GM23248 (cell line): ENCODE measurements around the gene AGPAT3. TPM values are rescaled to one million over a fixed set of nuclear protein-coding genes. Genes with fewer than 3 reads are reported as not detected.

Experiments used
- DNase-seq: peaks from one replicate; pipeline ENCODE4 v3.0.0-alpha.2; 2015
- H2AFZ ChIP-seq: fragments of 200-600 bp; sonication (generic); 2 replicates; pipeline ENCODE4 v1.6.1; 2016; ENCODE audit warnings: antibody characterized with exemption
- H3F3A ChIP-seq: fragments of 200-600 bp; sonication (generic); 2 replicates; pipeline ENCODE4 v1.6.1; 2016; ENCODE audit warnings: mild to moderate bottlenecking, antibody characterized with exemption, mixed run types; ENCODE audit not compliant: insufficient read depth
- H3K27ac ChIP-seq: fragments of 200-600 bp; sonication (generic); 2 replicates; pipeline ENCODE4 v1.5.1; 2016; ENCODE audit warnings: mild to moderate bottlenecking
- H3K27me3 ChIP-seq: fragments of 200-600 bp; sonication (generic); replicated peaks from 2 replicates; pipeline ENCODE4 v1.6.1; 2016; ENCODE audit warnings: mild to moderate bottlenecking; ENCODE audit not compliant: insufficient read depth
- H3K36me3 ChIP-seq: fragments of 200-600 bp; sonication (generic); 2 replicates; pipeline ENCODE4 v1.6.1; 2016; ENCODE audit warnings: low read depth, mild to moderate bottlenecking
- H3K4me1 ChIP-seq: fragments of 200-600 bp; sonication (generic); 2 replicates; pipeline ENCODE4 v1.6.1; 2016; ENCODE audit warnings: mild to moderate bottlenecking; ENCODE audit not compliant: insufficient read depth
- H3K4me2 ChIP-seq: fragments of 200-600 bp; sonication (generic); one replicate; pipeline ENCODE4 v1.6.1; 2016; ENCODE audit warnings: mild to moderate bottlenecking; ENCODE audit not compliant: unreplicated experiment
- H3K4me3 ChIP-seq: fragments of 200-600 bp; sonication (generic); 2 replicates; pipeline ENCODE4 v1.5.1; 2016; ENCODE audit warnings: mild to moderate bottlenecking
- H3K79me2 ChIP-seq: fragments of 200-600 bp; sonication (generic); 2 replicates; pipeline ENCODE4 v1.6.1; 2016; ENCODE audit warnings: mild to moderate bottlenecking; ENCODE audit not compliant: insufficient read depth
- H3K9ac ChIP-seq: fragments of 200-600 bp; sonication (generic); 2 replicates; pipeline ENCODE4 v1.6.1; 2016; ENCODE audit warnings: mild to moderate bottlenecking
- H3K9me2 ChIP-seq: fragments of 200-600 bp; sonication (generic); 2 replicates; pipeline ENCODE4 v1.6.1; 2016; ENCODE audit warnings: mixed run types, mild to moderate bottlenecking, moderate library complexity; ENCODE audit not compliant: insufficient read depth
- H3K9me3 ChIP-seq: fragments of 200-600 bp; sonication (generic); one replicate; pipeline ENCODE4 v1.6.1; 2017; ENCODE audit warnings: low read depth
- H4K20me1 ChIP-seq: fragments of 200-600 bp; sonication (generic); 2 replicates; pipeline ENCODE4 v1.6.0; 2016; ENCODE audit not compliant: insufficient read depth
- EZH2 ChIP-seq: fragments of 200-600 bp; sonication (generic); IDR thresholded peaks from 2 replicates; pipeline ENCODE4 v1.6.1; 2018; ENCODE audit warnings: antibody characterized with exemption, mild to moderate bottlenecking; ENCODE audit not compliant: insufficient read depth, poor library complexity, severe bottlenecking
- EZH2phosphoT487 ChIP-seq: fragments of 200-600 bp; sonication (generic); IDR thresholded peaks from 2 replicates; pipeline ENCODE4 v1.6.1; 2018; ENCODE audit warnings: antibody characterized with exemption, moderate library complexity, mild to moderate bottlenecking, low read depth; ENCODE audit not compliant: insufficient read depth
- WGBS, 2 experiments: methylation state at CpG; one replicate each; pipeline ENCODE4 v1.1.6; 2015 to 2017; ENCODE audit warnings: low lambda C conversion rate in 2 of 2, low coverage in 1 of 2; ENCODE audit errors: missing lambda C conversion rate in 2 of 2; 5-methylcytosine and 5-hydroxymethylcytosine counted together
- in situ Hi-C: fragments of 300-500 bp; cut with MboI; formaldehyde crosslinking; loops from 2 replicates; pipeline ENCODE4 v1.15.0; 2020
- polyA plus RNA-seq: library from polyadenylated mRNA; unstranded; fragments of >200 nt; fragmentation: Nextera tagmentation; extraction: Ambion mirVana; gene quantifications from 2 replicates; pipeline ENCODE4 v1.2.1, GENCODE V29; 2016
- total RNA-seq: library from RNA; depleted of rRNA; stranded (reverse); fragments of >200 nt; shearing (Covaris generic); gene quantifications from 2 replicates; pipeline ENCODE4 v1.2.3, GENCODE V29; 2014

The AGPAT3 gene
- total and polyA plus RNA-seq, 2 experiments from 2014 or later, result 12.3 to 29.3 TPM

DNA sequence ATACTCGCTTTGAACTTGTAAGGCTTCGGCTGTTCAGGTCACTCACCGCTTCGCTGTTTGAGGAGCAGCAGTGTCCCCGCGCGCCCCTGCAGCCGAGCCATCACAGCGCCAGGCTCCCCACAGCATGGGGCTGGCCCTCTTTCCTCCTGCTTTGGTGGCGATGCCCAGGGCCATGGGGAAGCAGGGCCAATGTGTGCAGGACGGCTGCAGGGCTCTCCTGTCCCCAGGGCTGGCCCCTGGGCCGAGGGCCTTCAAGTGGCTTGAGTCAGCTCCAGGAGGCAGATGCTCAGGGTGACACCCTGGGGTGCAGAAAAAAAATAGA is 108.6 kb downstream of the AGPAT3 start:
- Histone ChIP-seq H3K36me3 (peaks cover 6% of the 10 kb centered on the region; the same call in 1 of the 2 replicates), H2AFZ (no peak overlapping the region), H3K27me3 (no peaks in the 10 kb centered on the region), H3K4me1 (peaks cover 6% of the 10 kb centered on the region), H3K9me3 (no peaks in the 10 kb centered on the region), H3F3A (peaks cover 7% of the 10 kb centered on the region; the same call in 1 of the 2 replicates), H3K79me2 (no peaks in the 10 kb centered on the region), H3K9ac (no peak overlapping the region), H3K27ac (no peak overlapping the region), H3K9me2 (no peaks in the 10 kb centered on the region), H3K4me2 (no peak overlapping the region), H3K4me3 (no peak overlapping the region), H4K20me1 (no peaks in the 10 kb centered on the region)
- no peak for TF ChIP-seq EZH2
- no peak for TF ChIP-seq EZH2phosphoT487
- 90% methylated on average over 12 of the region's 12 CpGs for WGBS, 2 experiments
- in situ Hi-C loops, result no loop called here
- DNase-seq, result no peak

DNA sequence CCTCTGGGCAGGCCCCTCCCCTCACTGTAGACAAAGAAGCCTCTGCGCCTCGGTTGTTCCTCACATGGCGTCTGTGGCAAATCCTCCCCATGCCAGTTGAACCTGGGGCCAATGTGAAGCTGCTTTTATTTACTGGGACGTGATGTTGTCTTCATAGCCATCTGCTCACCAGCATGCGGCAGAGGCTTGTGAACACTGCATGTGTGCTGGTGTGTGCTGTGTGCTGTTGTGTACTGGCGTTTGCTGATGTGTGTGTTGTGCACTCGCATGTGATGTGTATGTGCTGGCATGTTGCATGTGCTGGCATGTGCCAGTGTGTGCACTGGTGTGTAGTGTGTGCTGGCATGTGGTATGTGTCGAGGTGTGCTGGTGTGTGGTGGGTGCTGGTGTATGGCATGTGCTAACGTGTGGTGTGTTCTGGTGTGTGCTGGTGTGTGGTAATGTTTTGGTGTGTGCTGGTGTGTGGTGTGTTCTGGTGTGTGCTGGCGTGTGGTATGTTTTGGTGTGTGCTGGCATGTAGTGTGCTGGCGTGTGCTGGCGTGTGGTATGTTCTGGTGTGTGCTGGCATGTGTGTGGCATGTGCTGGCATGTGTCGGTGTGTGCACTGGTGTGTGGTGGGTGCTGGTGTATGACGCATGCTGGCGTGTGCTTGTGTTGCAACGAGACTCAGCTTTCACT is 109.9 kb downstream of the AGPAT3 start:
- no peaks in the 10 kb centered on the region for H3K79me2 ChIP-seq
- H3K4me3 ChIP-seq, result no peak overlapping the region
- no peak overlapping the region for H3K27ac ChIP-seq
- H3K36me3 ChIP-seq, result peaks cover 6% of the 10 kb centered on the region; the same call in 1 of the 2 replicates
- no peak for DNase-seq
- in situ Hi-C loops, result no loop called here
- no peaks in the 10 kb centered on the region for H4K20me1 ChIP-seq
- no peaks in the 10 kb centered on the region for H3K9me2 ChIP-seq
- H3F3A ChIP-seq, result peaks cover 7% of the 10 kb centered on the region; the same call in 1 of the 2 replicates
- no peaks in the 10 kb centered on the region for H3K27me3 ChIP-seq
- H3K9ac ChIP-seq, result no peak overlapping the region
- TF ChIP-seq EZH2phosphoT487 (no peak), EZH2 (no peak)
- peaks cover 6% of the 10 kb centered on the region for H3K4me1 ChIP-seq
- H2AFZ ChIP-seq, result no peak overlapping the region
- 68 to 69% methylated on average over 16 of the region's 16 CpGs for WGBS, 2 experiments
- no peak overlapping the region for H3K4me2 ChIP-seq
- H3K9me3 ChIP-seq, result no peaks in the 10 kb centered on the region

DNA sequence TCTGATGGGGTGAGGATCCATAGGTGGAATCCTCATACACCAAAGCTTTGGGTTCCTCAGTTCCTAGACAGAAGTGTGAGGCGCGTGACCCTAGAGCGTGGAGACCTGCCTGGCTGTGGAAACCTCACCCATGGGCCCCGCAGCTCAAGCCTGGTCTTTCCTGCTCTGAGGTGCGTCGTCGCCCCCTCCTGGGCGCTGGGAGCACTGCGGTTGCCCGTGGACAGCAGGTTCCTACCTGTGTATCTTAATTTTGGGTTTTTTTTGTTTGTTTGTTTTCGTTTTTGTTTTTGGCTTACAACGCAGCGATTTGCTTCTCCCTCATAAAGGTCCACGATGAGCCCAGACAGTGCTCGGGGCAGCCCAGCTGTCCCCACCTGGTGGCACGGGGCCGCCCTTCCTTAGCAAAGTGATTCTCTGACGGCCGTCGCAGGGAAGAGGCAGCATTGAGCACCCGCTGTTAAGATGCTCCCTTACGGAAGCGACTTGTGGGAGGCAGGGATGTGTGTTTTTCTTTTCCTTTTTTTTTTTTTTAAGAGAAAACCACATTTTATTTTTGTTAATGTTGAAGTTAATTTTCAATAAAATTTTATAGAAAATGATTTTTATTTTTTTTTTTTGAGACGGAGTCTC is 110.6 kb downstream of the AGPAT3 start:
- Histone ChIP-seq H3K36me3 (peaks cover 5% of the 10 kb centered on the region; the same call in 1 of the 2 replicates), H3K9ac (no peak overlapping the region), H3K4me1 (peaks cover 6% of the 10 kb centered on the region), H2AFZ (no peak overlapping the region), H3K27me3 (no peaks in the 10 kb centered on the region), H3K4me3 (no peak overlapping the region), H4K20me1 (no peaks in the 10 kb centered on the region), H3K79me2 (no peaks in the 10 kb centered on the region), H3K4me2 (no peak overlapping the region), H3K9me2 (no peaks in the 10 kb centered on the region), H3K27ac (no peak overlapping the region), H3F3A (peaks cover 7% of the 10 kb centered on the region; the same call in 1 of the 2 replicates), H3K9me3 (no peaks in the 10 kb centered on the region)
- peak; percentile 74 for DNase-seq
- in situ Hi-C loops, result no loop called here
- no peak for TF ChIP-seq EZH2
- no peak for TF ChIP-seq EZH2phosphoT487
- WGBS, 2 experiments, result 36% methylated on average over 24 of the region's 24 CpGs

DNA sequence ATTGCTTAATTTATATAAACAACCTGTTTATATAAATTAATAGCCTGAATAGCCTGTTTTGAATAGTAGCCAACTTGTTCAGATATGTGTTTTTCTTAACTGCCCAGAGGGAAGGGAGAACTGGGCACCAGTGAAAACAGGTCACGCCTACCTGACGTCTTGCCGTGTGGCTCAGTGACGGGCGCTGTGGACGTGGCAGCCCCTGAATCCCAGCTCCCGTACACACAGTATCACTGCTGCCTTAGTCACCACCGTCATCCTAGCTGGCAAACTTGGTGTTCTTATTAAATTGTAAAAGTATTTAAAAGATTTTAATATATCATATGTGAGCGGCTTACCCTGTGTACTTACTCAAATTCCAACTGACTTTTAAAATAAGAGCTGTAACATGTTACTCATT is 111.6 kb downstream of the AGPAT3 start:
- no peaks in the 10 kb centered on the region for H4K20me1 ChIP-seq
- H3K27me3 ChIP-seq, result no peaks in the 10 kb centered on the region
- 60 to 69% methylated on average over 9 of the region's 9 CpGs for WGBS, 2 experiments
- peak; percentile 70 for DNase-seq
- in situ Hi-C loops, result no loop called here
- no peaks in the 10 kb centered on the region for H3K9me2 ChIP-seq
- H3F3A ChIP-seq, result peaks cover 7% of the 10 kb centered on the region; the same call in 1 of the 2 replicates
- peak overlapping the region; percentile 18 for H3K4me2 ChIP-seq
- no peak overlapping the region for H2AFZ ChIP-seq
- H3K4me1 ChIP-seq, result peaks cover 6% of the 10 kb centered on the region
- H3K4me3 ChIP-seq, result no peak overlapping the region
- no peaks in the 10 kb centered on the region for H3K36me3 ChIP-seq
- no peaks in the 10 kb centered on the region for H3K79me2 ChIP-seq
- H3K9me3 ChIP-seq, result no peaks in the 10 kb centered on the region
- H3K9ac ChIP-seq, result peak overlapping the region; percentile 66
- peak overlapping the region; percentile 82 for H3K27ac ChIP-seq
- no peak for TF ChIP-seq EZH2phosphoT487
